GM23248 (cell line): ENCODE measurements around the gene GPHA2. TPM values are rescaled to one million over a fixed set of nuclear protein-coding genes. Genes with fewer than 3 reads are reported as not detected.
A peak's percentile ranks its signal among the peaks of the same experiment; 100 is the strongest.

Experiments
- DNase-seq: peaks from one replicate; pipeline ENCODE4 v3.0.0-alpha.2; 2015
- H2AFZ ChIP-seq: fragments of 200-600 bp; sonication (generic); 2 replicates; pipeline ENCODE4 v1.6.1; 2016; ENCODE audit warnings: antibody characterized with exemption
- H3F3A ChIP-seq: fragments of 200-600 bp; sonication (generic); 2 replicates; pipeline ENCODE4 v1.6.1; 2016; ENCODE audit warnings: mild to moderate bottlenecking, antibody characterized with exemption, mixed run types; ENCODE audit not compliant: insufficient read depth
- H3K27ac ChIP-seq: fragments of 200-600 bp; sonication (generic); 2 replicates; pipeline ENCODE4 v1.5.1; 2016; ENCODE audit warnings: mild to moderate bottlenecking
- H3K27me3 ChIP-seq: fragments of 200-600 bp; sonication (generic); replicated peaks from 2 replicates; pipeline ENCODE4 v1.6.1; 2016; ENCODE audit warnings: mild to moderate bottlenecking; ENCODE audit not compliant: insufficient read depth
- H3K36me3 ChIP-seq: fragments of 200-600 bp; sonication (generic); 2 replicates; pipeline ENCODE4 v1.6.1; 2016; ENCODE audit warnings: low read depth, mild to moderate bottlenecking
- H3K4me1 ChIP-seq: fragments of 200-600 bp; sonication (generic); 2 replicates; pipeline ENCODE4 v1.6.1; 2016; ENCODE audit warnings: mild to moderate bottlenecking; ENCODE audit not compliant: insufficient read depth
- H3K4me2 ChIP-seq: fragments of 200-600 bp; sonication (generic); one replicate; pipeline ENCODE4 v1.6.1; 2016; ENCODE audit warnings: mild to moderate bottlenecking; ENCODE audit not compliant: unreplicated experiment
- H3K4me3 ChIP-seq: fragments of 200-600 bp; sonication (generic); 2 replicates; pipeline ENCODE4 v1.5.1; 2016; ENCODE audit warnings: mild to moderate bottlenecking
- H3K79me2 ChIP-seq: fragments of 200-600 bp; sonication (generic); 2 replicates; pipeline ENCODE4 v1.6.1; 2016; ENCODE audit warnings: mild to moderate bottlenecking; ENCODE audit not compliant: insufficient read depth
- H3K9ac ChIP-seq: fragments of 200-600 bp; sonication (generic); 2 replicates; pipeline ENCODE4 v1.6.1; 2016; ENCODE audit warnings: mild to moderate bottlenecking
- H3K9me2 ChIP-seq: fragments of 200-600 bp; sonication (generic); 2 replicates; pipeline ENCODE4 v1.6.1; 2016; ENCODE audit warnings: mixed run types, mild to moderate bottlenecking, moderate library complexity; ENCODE audit not compliant: insufficient read depth
- H3K9me3 ChIP-seq: fragments of 200-600 bp; sonication (generic); one replicate; pipeline ENCODE4 v1.6.1; 2017; ENCODE audit warnings: low read depth
- H4K20me1 ChIP-seq: fragments of 200-600 bp; sonication (generic); 2 replicates; pipeline ENCODE4 v1.6.0; 2016; ENCODE audit not compliant: insufficient read depth
- EZH2 ChIP-seq: fragments of 200-600 bp; sonication (generic); IDR thresholded peaks from 2 replicates; pipeline ENCODE4 v1.6.1; 2018; ENCODE audit warnings: antibody characterized with exemption, mild to moderate bottlenecking; ENCODE audit not compliant: insufficient read depth, poor library complexity, severe bottlenecking
- EZH2phosphoT487 ChIP-seq: fragments of 200-600 bp; sonication (generic); IDR thresholded peaks from 2 replicates; pipeline ENCODE4 v1.6.1; 2018; ENCODE audit warnings: antibody characterized with exemption, moderate library complexity, mild to moderate bottlenecking, low read depth; ENCODE audit not compliant: insufficient read depth
- WGBS, 2 experiments: methylation state at CpG; one replicate each; pipeline ENCODE4 v1.1.6; 2015 to 2017; ENCODE audit warnings: low lambda C conversion rate in 2 of 2, low coverage in 1 of 2; ENCODE audit errors: missing lambda C conversion rate in 2 of 2; 5-methylcytosine and 5-hydroxymethylcytosine counted together
- in situ Hi-C: fragments of 300-500 bp; cut with MboI; formaldehyde crosslinking; loops from 2 replicates; pipeline ENCODE4 v1.15.0; 2020
- polyA plus RNA-seq: library from polyadenylated mRNA; unstranded; fragments of >200 nt; fragmentation: Nextera tagmentation; extraction: Ambion mirVana; gene quantifications from 2 replicates; pipeline ENCODE4 v1.2.1, GENCODE V29; 2016
- total RNA-seq: library from RNA; depleted of rRNA; stranded (reverse); fragments of >200 nt; shearing (Covaris generic); gene quantifications from 2 replicates; pipeline ENCODE4 v1.2.3, GENCODE V29; 2014

The GPHA2 gene
- total and polyA plus RNA-seq, 2 experiments from 2014 or later, result not detected

DNA sequence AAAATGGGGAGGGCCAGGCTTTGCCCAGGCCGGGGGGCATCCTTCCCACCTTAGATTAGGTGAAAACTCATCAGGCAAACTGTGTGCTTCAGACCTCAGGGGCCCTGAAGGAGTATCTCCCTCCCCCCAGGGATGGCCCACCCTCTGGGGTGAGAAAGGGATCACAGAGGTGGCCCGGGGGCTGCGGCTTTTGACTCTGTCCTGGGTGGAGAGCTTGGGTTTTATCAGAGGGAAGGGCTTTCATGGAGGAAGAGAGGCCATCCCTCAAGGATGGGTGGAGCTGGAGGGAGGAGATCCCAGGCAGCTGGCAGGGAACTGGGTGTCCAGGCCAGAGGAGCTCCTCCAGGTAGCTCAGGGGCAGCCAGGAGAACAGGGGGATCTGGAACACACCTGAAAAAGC is 14.3 kb downstream of the GPHA2 start:
- Histone ChIP-seq H2AFZ (no peak overlapping the region), H3K9ac (no peak overlapping the region), H4K20me1 (no peaks in the 10 kb centered on the region), H3K27ac (no peak overlapping the region), H3K4me2 (no peak overlapping the region), H3K4me3 (no peak overlapping the region), H3K36me3 (no peaks in the 10 kb centered on the region), H3F3A (peaks cover 13% of the 10 kb centered on the region), H3K9me3 (no peaks in the 10 kb centered on the region), H3K27me3 (no peaks in the 10 kb centered on the region), H3K79me2 (peaks cover 23% of the 10 kb centered on the region), H3K4me1 (peaks cover 10% of the 10 kb centered on the region; the same call in 1 of the 2 replicates), H3K9me2 (no peaks in the 10 kb centered on the region)
- in situ Hi-C loops, result no loop called here
- no peak for DNase-seq
- TF ChIP-seq EZH2phosphoT487 (no peak), EZH2 (no peak)
- WGBS, 2 experiments, result 60 to 100% methylated on average over 2 to 3 of the region's 3 CpGs

GRCh38 chr11:64920124-64920523 is 15.6 kb downstream of the GPHA2 start:
- WGBS, 2 experiments, result 45 to 65% methylated on average over 2 of the region's 2 CpGs
- Histone ChIP-seq H3K79me2 (peaks cover 24% of the 10 kb centered on the region), H3K4me1 (peaks cover 10% of the 10 kb centered on the region; the same call in 1 of the 2 replicates), H3K9me3 (no peaks in the 10 kb centered on the region), H3K9ac (no peak overlapping the region), H3K27ac (no peak overlapping the region), H3K9me2 (no peaks in the 10 kb centered on the region), H3K27me3 (no peaks in the 10 kb centered on the region), H3K36me3 (no peaks in the 10 kb centered on the region), H4K20me1 (no peaks in the 10 kb centered on the region), H3K4me2 (no peak overlapping the region), H2AFZ (no peak overlapping the region), H3K4me3 (no peak overlapping the region), H3F3A (peaks cover 13% of the 10 kb centered on the region)
- no peak for DNase-seq
- TF ChIP-seq EZH2, result no peak
- TF ChIP-seq EZH2phosphoT487, result no peak
- in situ Hi-C loops, result no loop called here

DNA sequence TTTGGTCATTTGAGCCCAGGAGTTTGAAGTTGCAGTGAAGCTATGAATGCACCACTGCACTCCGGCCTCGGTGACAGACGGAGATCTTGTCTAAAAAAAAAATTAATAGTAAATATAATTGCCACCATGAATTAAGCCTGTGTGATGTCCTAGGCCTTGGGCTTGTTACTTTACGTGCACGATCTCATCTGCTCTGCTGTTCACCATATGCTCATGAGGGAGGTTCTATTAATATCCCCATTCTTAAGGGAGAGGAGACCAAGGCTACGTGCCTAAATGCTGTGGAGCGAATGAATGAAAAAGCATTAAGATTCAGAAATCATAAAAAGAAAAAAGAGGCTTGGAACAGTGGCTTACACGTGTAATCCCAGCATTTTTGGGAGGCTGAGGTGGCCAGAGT is 16.1 kb downstream of the GPHA2 start:
- Histone ChIP-seq H3K9me2 (no peaks in the 10 kb centered on the region), H4K20me1 (no peaks in the 10 kb centered on the region), H3K4me3 (no peak overlapping the region), H3K27me3 (no peaks in the 10 kb centered on the region), H3K36me3 (no peaks in the 10 kb centered on the region), H3F3A (peaks cover 13% of the 10 kb centered on the region), H3K9ac (no peak overlapping the region), H3K27ac (no peak overlapping the region), H3K4me1 (peaks cover 10% of the 10 kb centered on the region; the same call in 1 of the 2 replicates), H3K9me3 (no peaks in the 10 kb centered on the region), H2AFZ (no peak overlapping the region), H3K4me2 (no peak overlapping the region), H3K79me2 (peaks cover 20% of the 10 kb centered on the region)
- DNase-seq, result no peak
- TF ChIP-seq EZH2phosphoT487, result no peak
- TF ChIP-seq EZH2, result no peak
- 77 to 78% methylated on average over 8 of the region's 8 CpGs for WGBS, 2 experiments
- in situ Hi-C loops, result no loop called here

DNA sequence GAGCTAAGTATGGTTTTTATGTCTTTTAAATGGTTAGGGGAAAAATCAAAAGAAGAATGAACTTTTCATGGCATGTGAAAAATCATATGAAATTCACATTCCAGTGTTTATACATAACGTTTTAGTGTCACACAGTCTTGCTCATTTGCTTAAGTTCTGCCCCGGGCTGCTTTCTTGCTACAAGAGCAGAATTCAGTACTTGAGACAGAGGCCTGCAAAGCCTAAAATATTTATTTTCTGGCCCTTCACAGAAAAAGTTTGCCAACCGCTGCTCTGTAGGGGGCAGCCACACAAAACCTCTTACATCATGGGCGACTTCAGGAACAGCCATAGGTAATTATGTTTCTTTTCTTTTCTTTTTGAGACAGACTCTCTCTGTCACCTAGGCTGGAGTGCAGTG is 17.7 kb downstream of the GPHA2 start:
- TF ChIP-seq EZH2phosphoT487 (no peak), EZH2 (no peak)
- peak overlapping the region; percentile 84 for H2AFZ ChIP-seq
- H4K20me1 ChIP-seq, result no peaks in the 10 kb centered on the region
- no peaks in the 10 kb centered on the region for H3K9me2 ChIP-seq
- in situ Hi-C loops, result no loop called here
- peaks cover 13% of the 10 kb centered on the region for H3F3A ChIP-seq
- peak overlapping the region; percentile 81 for H3K4me2 ChIP-seq
- H3K4me1 ChIP-seq, result peaks cover 10% of the 10 kb centered on the region; the same call in 1 of the 2 replicates
- WGBS, 2 experiments, result 3 to 5% methylated on average over 4 of the region's 4 CpGs
- no peaks in the 10 kb centered on the region for H3K36me3 ChIP-seq
- H3K27me3 ChIP-seq, result no peaks in the 10 kb centered on the region
- DNase-seq, result peak; percentile 89
- peak overlapping the region; percentile 90 for H3K4me3 ChIP-seq
- H3K9ac ChIP-seq, result peak overlapping the region; percentile 68
- no peaks in the 10 kb centered on the region for H3K9me3 ChIP-seq
- peaks cover 19% of the 10 kb centered on the region for H3K79me2 ChIP-seq
- peak overlapping the region; percentile 58 for H3K27ac ChIP-seq

DNA sequence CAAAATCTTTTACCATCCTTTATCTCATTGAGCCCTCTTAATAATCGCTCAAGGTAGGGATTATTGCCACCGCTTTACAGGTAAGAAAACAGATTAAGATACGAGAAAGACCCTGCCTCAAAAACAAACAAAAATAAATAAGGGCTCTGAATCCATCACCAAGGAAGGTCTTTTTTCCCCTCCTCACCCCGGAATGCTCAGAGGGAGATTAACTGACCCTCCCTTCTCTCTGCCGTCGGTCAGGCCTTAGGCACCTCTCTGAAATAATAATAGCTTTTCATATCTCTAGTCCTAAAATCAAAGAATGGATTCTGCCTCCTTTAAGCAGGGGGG is 18.1 kb downstream of the GPHA2 start:
- DNase-seq, result peak; percentile 16

More for the DNA sequence above, 18.1 kb downstream of the GPHA2 start:
- H3K27me3 ChIP-seq, result no peaks in the 10 kb centered on the region
- peaks cover 19% of the 10 kb centered on the region for H3K79me2 ChIP-seq
- H3K9ac ChIP-seq, result peak overlapping the region; percentile 68
- H4K20me1 ChIP-seq, result no peaks in the 10 kb centered on the region
- H3K9me2 ChIP-seq, result no peaks in the 10 kb centered on the region
- H3K36me3 ChIP-seq, result no peaks in the 10 kb centered on the region
- H2AFZ ChIP-seq, result peak overlapping the region; percentile 84
- H3K4me2 ChIP-seq, result peak overlapping the region; percentile 81
- in situ Hi-C loops, result no loop called here
- peak overlapping the region; percentile 90 for H3K4me3 ChIP-seq
- WGBS, 2 experiments, result 2 to 4% methylated on average over 6 of the region's 6 CpGs
- peaks cover 10% of the 10 kb centered on the region; the same call in 1 of the 2 replicates for H3K4me1 ChIP-seq
- H3K27ac ChIP-seq, result peak overlapping the region; percentile 58
- H3F3A ChIP-seq, result peaks cover 13% of the 10 kb centered on the region
- TF ChIP-seq EZH2phosphoT487 (no peak), EZH2 (no peak)
- H3K9me3 ChIP-seq, result no peaks in the 10 kb centered on the region
